ENCODE measurements around the gene SLC26A6. TPM values are rescaled to one million over a fixed set of nuclear protein-coding genes. Genes with fewer than 3 reads are reported as not detected.

The SLC26A6 gene
- total RNA-seq, 1 donor from 2014 or later: 76.1 TPM

- TF ChIP-seq CTCF (IDR thresholded peaks at IDR 0.05; ENCODE audit: unreplicated experiment): no peak
- H3K27ac Mint-ChIP-seq (ENCODE audit: unreplicated experiment): no peak overlapping the region
- H3K36me3 Mint-ChIP-seq (ENCODE audit: low read depth, unreplicated experiment): peaks cover 6% of the 10 kb centered on the region
- H3K4me1 Mint-ChIP-seq (ENCODE audit: unreplicated experiment): peaks cover 3% of the 10 kb centered on the region
- no peaks in the 10 kb centered on the region for H3K9me3 Mint-ChIP-seq (ENCODE audit: unreplicated experiment)
- no peak overlapping the region for H3K4me3 Mint-ChIP-seq (ENCODE audit: unreplicated experiment)
- H3K27me3 Mint-ChIP-seq (ENCODE audit: unreplicated experiment): peaks cover 19% of the 10 kb centered on the region
- DNase-seq (ENCODE audit: low spot score): no peak
Observed at GRCh38 chr3:48588230-48588629, 47.0 kb downstream of the SLC26A6 start.

GRCh38 chr3:48587686-48588085, 47.6 kb downstream of the SLC26A6 start:
- DNase-seq (ENCODE audit: low spot score): no peak
- no peaks in the 10 kb centered on the region for H3K9me3 Mint-ChIP-seq (ENCODE audit: unreplicated experiment)
- peaks cover 3% of the 10 kb centered on the region for H3K4me1 Mint-ChIP-seq (ENCODE audit: unreplicated experiment)
- peaks cover 3% of the 10 kb centered on the region for H3K36me3 Mint-ChIP-seq (ENCODE audit: low read depth, unreplicated experiment)
- TF ChIP-seq CTCF (IDR thresholded peaks at IDR 0.05; ENCODE audit: unreplicated experiment): no peak
- H3K27me3 Mint-ChIP-seq (ENCODE audit: unreplicated experiment): peaks cover 14% of the 10 kb centered on the region
- no peak overlapping the region for H3K4me3 Mint-ChIP-seq (ENCODE audit: unreplicated experiment)
- no peak overlapping the region for H3K27ac Mint-ChIP-seq (ENCODE audit: unreplicated experiment)

GRCh38 chr3:48585411-48585810, 49.9 kb downstream of the SLC26A6 start:
- TF ChIP-seq CTCF (IDR thresholded peaks at IDR 0.05; ENCODE audit: unreplicated experiment): no peak
- Mint-ChIP-seq H3K27me3 (ENCODE audit: unreplicated experiment) (peaks cover 6% of the 10 kb centered on the region), H3K36me3 (ENCODE audit: low read depth, unreplicated experiment) (peaks cover 3% of the 10 kb centered on the region), H3K4me1 (ENCODE audit: unreplicated experiment) (peaks cover 3% of the 10 kb centered on the region), H3K27ac (ENCODE audit: unreplicated experiment) (no peak overlapping the region), H3K9me3 (ENCODE audit: unreplicated experiment) (no peaks in the 10 kb centered on the region), H3K4me3 (ENCODE audit: unreplicated experiment) (no peak overlapping the region)
- DNase-seq (ENCODE audit: low spot score): no peak

- H3K4me1 Mint-ChIP-seq (ENCODE audit: unreplicated experiment): peaks cover 3% of the 10 kb centered on the region
- H3K36me3 Mint-ChIP-seq (ENCODE audit: low read depth, unreplicated experiment): peaks cover 2% of the 10 kb centered on the region
- no peaks in the 10 kb centered on the region for H3K9me3 Mint-ChIP-seq (ENCODE audit: unreplicated experiment)
- no peak for DNase-seq (ENCODE audit: low spot score)
- TF ChIP-seq CTCF (IDR thresholded peaks at IDR 0.05; ENCODE audit: unreplicated experiment): no peak
- H3K27me3 Mint-ChIP-seq (ENCODE audit: unreplicated experiment): peaks cover 4% of the 10 kb centered on the region
- H3K4me3 Mint-ChIP-seq (ENCODE audit: unreplicated experiment): no peak overlapping the region
- H3K27ac Mint-ChIP-seq (ENCODE audit: unreplicated experiment): no peak overlapping the region
Observed at GRCh38 chr3:48584836-48585235, 50.4 kb downstream of the SLC26A6 start.

- H3K4me3 Mint-ChIP-seq (ENCODE audit: unreplicated experiment): no peak overlapping the region
- no peaks in the 10 kb centered on the region for H3K36me3 Mint-ChIP-seq (ENCODE audit: low read depth, unreplicated experiment)
- no peak for TF ChIP-seq CTCF (IDR thresholded peaks at IDR 0.05; ENCODE audit: unreplicated experiment)
- peaks cover 5% of the 10 kb centered on the region for H3K27me3 Mint-ChIP-seq (ENCODE audit: unreplicated experiment)
- H3K9me3 Mint-ChIP-seq (ENCODE audit: unreplicated experiment): no peaks in the 10 kb centered on the region
- no peak for DNase-seq (ENCODE audit: low spot score)
- peak overlapping the region; percentile 26 for H3K27ac Mint-ChIP-seq (ENCODE audit: unreplicated experiment)
- no peaks in the 10 kb centered on the region for H3K4me1 Mint-ChIP-seq (ENCODE audit: unreplicated experiment)
Observed at GRCh38 chr3:48581621-48582481, 53.4 kb downstream of the SLC26A6 start.
